ENCODE results near the gene FAM222A.

Gene FAM222A

GRCh38 chr12:109726511-109727038 is 12.9 kb downstream of the FAM222A start:
- H3K4me3 ChIP-seq (ENCODE audit: low read length in 2 of 2), result no peak overlapping the region
- H3K9ac ChIP-seq (ENCODE audit: low read length in 2 of 2), result no peak overlapping the region
- H3K27ac ChIP-seq (ENCODE audit: low read length), result no peak overlapping the region
- peaks cover 40% of the 10 kb centered on the region for H3K4me1 ChIP-seq (ENCODE audit: control insufficient read depth, insufficient read depth, low read length)
- no peaks in the 10 kb centered on the region for H3K36me3 ChIP-seq (ENCODE audit: control insufficient read depth in 2 of 2, insufficient read depth in 2 of 2, low read length in 2 of 2)
- no peaks in the 10 kb centered on the region for H3K27me3 ChIP-seq (ENCODE audit: control insufficient read depth in 1 of 2, insufficient read depth in 2 of 2, low read length in 2 of 2)
- H3K9me3 ChIP-seq (ENCODE audit: control insufficient read depth in 2 of 2, low read length in 2 of 2), result no peaks in the 10 kb centered on the region

GRCh38 chr12:109727039-109727723 is 13.6 kb downstream of the FAM222A start:
- Histone ChIP-seq H3K36me3 (ENCODE audit: control insufficient read depth in 2 of 2, insufficient read depth in 2 of 2, low read length in 2 of 2) (no peaks in the 10 kb centered on the region), H3K4me3 (ENCODE audit: low read length in 2 of 2) (no peak overlapping the region), H3K4me1 (ENCODE audit: control insufficient read depth, insufficient read depth, low read length) (peaks cover 40% of the 10 kb centered on the region), H3K9ac (ENCODE audit: low read length in 2 of 2) (no peak overlapping the region), H3K27me3 (ENCODE audit: control insufficient read depth in 1 of 2, insufficient read depth in 2 of 2, low read length in 2 of 2) (no peaks in the 10 kb centered on the region), H3K27ac (ENCODE audit: low read length) (no peak overlapping the region), H3K9me3 (ENCODE audit: control insufficient read depth in 2 of 2, low read length in 2 of 2) (no peaks in the 10 kb centered on the region)

GRCh38 chr12:109727746-109728726 is 14.4 kb downstream of the FAM222A start:
- H3K4me1 ChIP-seq (ENCODE audit: control insufficient read depth, insufficient read depth, low read length), result peaks cover 34% of the 10 kb centered on the region
- no peak overlapping the region for H3K27ac ChIP-seq (ENCODE audit: low read length)
- H3K9ac ChIP-seq (ENCODE audit: low read length in 2 of 2), result no peak overlapping the region
- no peaks in the 10 kb centered on the region for H3K27me3 ChIP-seq (ENCODE audit: control insufficient read depth in 1 of 2, insufficient read depth in 2 of 2, low read length in 2 of 2)
- H3K36me3 ChIP-seq (ENCODE audit: control insufficient read depth in 2 of 2, insufficient read depth in 2 of 2, low read length in 2 of 2), result no peaks in the 10 kb centered on the region
- no peak overlapping the region for H3K4me3 ChIP-seq (ENCODE audit: low read length in 2 of 2)
- H3K9me3 ChIP-seq (ENCODE audit: control insufficient read depth in 2 of 2, low read length in 2 of 2), result no peaks in the 10 kb centered on the region

- H3K36me3 ChIP-seq (ENCODE audit: control insufficient read depth in 2 of 2, insufficient read depth in 2 of 2, low read length in 2 of 2), result no peaks in the 10 kb centered on the region
- no peak overlapping the region for H3K27ac ChIP-seq (ENCODE audit: low read length)
- H3K27me3 ChIP-seq (ENCODE audit: control insufficient read depth in 1 of 2, insufficient read depth in 2 of 2, low read length in 2 of 2), result peaks cover 0 to 2% of the 10 kb centered on the region in 2 donors
- no peaks in the 10 kb centered on the region for H3K9me3 ChIP-seq (ENCODE audit: control insufficient read depth in 2 of 2, low read length in 2 of 2)
- H3K9ac ChIP-seq (ENCODE audit: low read length in 2 of 2), result no peak overlapping the region
- peaks cover 26% of the 10 kb centered on the region for H3K4me1 ChIP-seq (ENCODE audit: control insufficient read depth, insufficient read depth, low read length)
- H3K4me3 ChIP-seq (ENCODE audit: low read length in 2 of 2), result no peak overlapping the region
Measured at GRCh38 chr12:109728921-109729320, 15.3 kb downstream of the FAM222A start.

- Histone ChIP-seq H3K36me3 (ENCODE audit: control insufficient read depth in 2 of 2, insufficient read depth in 2 of 2, low read length in 2 of 2) (no peaks in the 10 kb centered on the region), H3K4me1 (ENCODE audit: control insufficient read depth, insufficient read depth, low read length) (peaks cover 22% of the 10 kb centered on the region), H3K9me3 (ENCODE audit: control insufficient read depth in 2 of 2, low read length in 2 of 2) (no peaks in the 10 kb centered on the region), H3K27me3 (ENCODE audit: control insufficient read depth in 1 of 2, insufficient read depth in 2 of 2, low read length in 2 of 2) (peaks cover 4 to 5% of the 10 kb centered on the region in 2 donors), H3K9ac (ENCODE audit: low read length in 2 of 2) (no peak overlapping the region), H3K27ac (ENCODE audit: low read length) (no peak overlapping the region), H3K4me3 (ENCODE audit: low read length in 2 of 2) (no peak overlapping the region)
Measured at GRCh38 chr12:109729371-109729781, 15.8 kb downstream of the FAM222A start.

GRCh38 chr12:109729801-109730200 is 16.2 kb downstream of the FAM222A start:
- H3K4me1 ChIP-seq (ENCODE audit: control insufficient read depth, insufficient read depth, low read length), result peaks cover 18% of the 10 kb centered on the region

GRCh38 chr12:109730306-109731145 is 16.9 kb downstream of the FAM222A start:
- Histone ChIP-seq H3K27ac (ENCODE audit: low read length) (no peak overlapping the region), H3K9ac (ENCODE audit: low read length in 2 of 2) (no peak overlapping the region), H3K4me1 (ENCODE audit: control insufficient read depth, insufficient read depth, low read length) (peaks cover 11% of the 10 kb centered on the region), H3K36me3 (ENCODE audit: control insufficient read depth in 2 of 2, insufficient read depth in 2 of 2, low read length in 2 of 2) (no peaks in the 10 kb centered on the region), H3K4me3 (ENCODE audit: low read length in 2 of 2) (no peak overlapping the region), H3K27me3 (ENCODE audit: control insufficient read depth in 1 of 2, insufficient read depth in 2 of 2, low read length in 2 of 2) (peaks cover 14 to 15% of the 10 kb centered on the region in 2 donors), H3K9me3 (ENCODE audit: control insufficient read depth in 2 of 2, low read length in 2 of 2) (no peaks in the 10 kb centered on the region)

More at GRCh38 chr12:109729801-109730200, 16.2 kb downstream of the FAM222A start:
- Histone ChIP-seq H3K4me3 (ENCODE audit: low read length in 2 of 2) (no peak overlapping the region), H3K36me3 (ENCODE audit: control insufficient read depth in 2 of 2, insufficient read depth in 2 of 2, low read length in 2 of 2) (no peaks in the 10 kb centered on the region), H3K9me3 (ENCODE audit: control insufficient read depth in 2 of 2, low read length in 2 of 2) (no peaks in the 10 kb centered on the region), H3K27me3 (ENCODE audit: control insufficient read depth in 1 of 2, insufficient read depth in 2 of 2, low read length in 2 of 2) (peaks cover 8 to 9% of the 10 kb centered on the region in 2 donors), H3K27ac (ENCODE audit: low read length) (no peak overlapping the region), H3K9ac (ENCODE audit: low read length in 2 of 2) (no peak overlapping the region)

- Histone ChIP-seq H3K4me3 (ENCODE audit: low read length in 2 of 2) (no peak overlapping the region), H3K27me3 (ENCODE audit: control insufficient read depth in 1 of 2, insufficient read depth in 2 of 2, low read length in 2 of 2) (peaks cover 21 to 22% of the 10 kb centered on the region in 2 donors), H3K36me3 (ENCODE audit: control insufficient read depth in 2 of 2, insufficient read depth in 2 of 2, low read length in 2 of 2) (no peaks in the 10 kb centered on the region), H3K27ac (ENCODE audit: low read length) (no peak overlapping the region), H3K9ac (ENCODE audit: low read length in 2 of 2) (no peak overlapping the region), H3K9me3 (ENCODE audit: control insufficient read depth in 2 of 2, low read length in 2 of 2) (no peaks in the 10 kb centered on the region), H3K4me1 (ENCODE audit: control insufficient read depth, insufficient read depth, low read length) (peaks cover 4% of the 10 kb centered on the region)
Measured at GRCh38 chr12:109731231-109731731, 17.7 kb downstream of the FAM222A start.

GRCh38 chr12:109731806-109732205 is 18.2 kb downstream of the FAM222A start:
- no peak overlapping the region for H3K4me3 ChIP-seq (ENCODE audit: low read length in 2 of 2)
- peaks cover 26 to 27% of the 10 kb centered on the region in 2 donors for H3K27me3 ChIP-seq (ENCODE audit: control insufficient read depth in 1 of 2, insufficient read depth in 2 of 2, low read length in 2 of 2)
- H3K9ac ChIP-seq (ENCODE audit: low read length in 2 of 2), result no peak overlapping the region
- peaks cover 2% of the 10 kb centered on the region for H3K4me1 ChIP-seq (ENCODE audit: control insufficient read depth, insufficient read depth, low read length)
- no peaks in the 10 kb centered on the region for H3K9me3 ChIP-seq (ENCODE audit: control insufficient read depth in 2 of 2, low read length in 2 of 2)
- H3K36me3 ChIP-seq (ENCODE audit: control insufficient read depth in 2 of 2, insufficient read depth in 2 of 2, low read length in 2 of 2), result no peaks in the 10 kb centered on the region
- H3K27ac ChIP-seq (ENCODE audit: low read length), result no peak overlapping the region
